HAP-1 (cell line): ENCODE measurements around the gene PTPRE.
A peak's percentile ranks its signal among the peaks of the same experiment; 100 is the strongest.

Experiments
- DNase-seq, 2 experiments: peaks; one replicate each; pipeline ENCODE4 v3.0.0-alpha.2; 2016 to 2020; ENCODE audit warnings: low spot score in 2 of 2
- H3K27me3 ChIP-seq: fragments of 250-450 bp; sonication (Bioruptor Pico); 2 replicates; pipeline ENCODE4 v1.5.1; 2020; ENCODE audit warnings: low read depth, mild to moderate bottlenecking, moderate library complexity
- H3K36me3 ChIP-seq: fragments of 250-450 bp; sonication (Bioruptor Pico); replicated peaks from 2 replicates; pipeline ENCODE4 v1.5.1; 2020; ENCODE audit warnings: mild to moderate bottlenecking
- H3K4me1 ChIP-seq: fragments of 250-450 bp; sonication (Bioruptor Pico); 2 replicates; pipeline ENCODE4 v1.5.1; 2020; ENCODE audit warnings: mild to moderate bottlenecking
- H3K4me3 ChIP-seq: fragments of 250-450 bp; sonication (Bioruptor Pico); 2 replicates; pipeline ENCODE4 v1.5.1; 2020; ENCODE audit warnings: mild to moderate bottlenecking, moderate library complexity
- H3K9me3 ChIP-seq: fragments of 250-450 bp; sonication (Bioruptor Pico); 2 replicates; pipeline ENCODE4 v1.5.1; 2020; ENCODE audit warnings: mild to moderate bottlenecking, moderate library complexity
- in situ Hi-C: fragments of 300-500 bp; cut with MboI; formaldehyde crosslinking; loops from 3 replicates; pipeline ENCODE4 v1.14.3; 2020; ENCODE audit warnings: low sequenced_read_pairs, inconsistent platforms, mixed read lengths

The PTPRE gene

DNA sequence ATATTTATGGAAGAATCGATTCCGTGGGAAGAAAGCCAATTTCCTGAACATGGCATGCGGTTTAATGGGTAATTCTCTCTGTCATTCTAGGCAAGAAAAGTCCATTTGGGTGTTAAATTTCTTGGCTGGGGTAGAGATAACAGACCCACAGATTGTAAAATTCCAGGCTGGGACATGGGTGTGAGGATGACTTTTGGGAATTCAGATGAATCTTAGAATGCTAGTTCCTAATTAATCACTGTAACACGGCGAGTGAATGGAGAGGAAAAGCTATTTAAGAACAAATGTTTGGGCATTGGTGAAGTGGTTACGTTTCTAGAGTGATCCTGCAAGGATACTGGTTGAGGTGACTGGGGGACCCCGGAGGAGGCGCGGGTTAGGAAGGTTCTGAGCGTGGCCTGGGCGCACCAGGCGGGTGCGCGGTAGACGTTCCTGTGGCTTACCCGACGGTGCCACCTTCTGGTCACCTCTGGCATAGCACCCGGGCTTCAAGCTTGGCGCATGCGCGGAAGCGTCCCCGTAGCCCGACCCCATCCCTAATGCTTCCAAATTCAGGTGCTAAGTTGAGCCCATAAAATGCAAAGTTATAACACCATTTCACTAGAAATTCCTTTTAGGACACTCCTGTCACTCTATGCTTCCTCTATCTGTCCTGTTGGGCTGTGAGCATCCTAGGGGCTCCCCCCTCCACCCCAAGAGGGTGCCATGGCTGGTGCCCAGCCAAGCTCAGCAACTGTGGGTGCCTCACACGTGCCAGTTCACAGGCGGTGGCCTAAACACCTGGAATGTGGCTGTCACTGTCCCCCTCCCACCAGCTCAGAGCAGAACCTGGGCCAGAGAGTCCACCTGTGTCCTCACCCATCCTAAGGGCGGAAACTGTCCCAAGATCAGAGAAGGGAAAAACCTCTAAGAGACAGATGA, 104.4 kb downstream of the PTPRE start:
- Histone ChIP-seq H3K4me1 (no peaks in the 10 kb centered on the region), H3K27me3 (no peaks in the 10 kb centered on the region), H3K36me3 (no peaks in the 10 kb centered on the region), H3K4me3 (no peak overlapping the region), H3K9me3 (no peaks in the 10 kb centered on the region)
- DNase-seq = peak; percentile 63 to 88
- in situ Hi-C loops = loop anchor here (5.0 kb wide), 1 partner anchor 99 kb away; no protein-coding TSS in a partner anchor

DNA sequence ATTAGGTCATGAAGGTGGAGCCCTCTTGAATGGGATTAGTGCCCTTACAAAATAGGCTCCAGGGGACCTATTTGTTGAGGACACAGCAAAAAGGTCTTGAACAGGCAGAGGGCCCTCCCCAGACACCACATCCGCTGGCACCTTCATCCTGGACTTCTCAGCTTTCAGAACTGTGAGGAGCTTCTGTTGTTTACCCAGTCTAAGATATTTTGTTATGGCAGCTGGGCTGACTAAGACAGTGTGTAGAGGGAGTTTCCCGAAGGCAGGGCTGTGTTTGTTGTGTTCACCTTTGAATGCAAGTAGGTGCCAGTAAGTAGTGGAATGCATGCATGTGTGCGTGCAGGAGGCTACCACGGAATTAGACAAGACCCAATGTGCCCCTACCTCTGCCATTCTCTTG, 106.7 kb downstream of the PTPRE start:
- Histone ChIP-seq H3K36me3 (no peaks in the 10 kb centered on the region), H3K27me3 (no peaks in the 10 kb centered on the region), H3K9me3 (no peaks in the 10 kb centered on the region), H3K4me1 (no peaks in the 10 kb centered on the region), H3K4me3 (no peak overlapping the region)
- DNase-seq = no peak
- in situ Hi-C loops = loop anchor here (5.0 kb wide), 1 partner anchor 101 kb away; no protein-coding TSS in a partner anchor

DNA sequence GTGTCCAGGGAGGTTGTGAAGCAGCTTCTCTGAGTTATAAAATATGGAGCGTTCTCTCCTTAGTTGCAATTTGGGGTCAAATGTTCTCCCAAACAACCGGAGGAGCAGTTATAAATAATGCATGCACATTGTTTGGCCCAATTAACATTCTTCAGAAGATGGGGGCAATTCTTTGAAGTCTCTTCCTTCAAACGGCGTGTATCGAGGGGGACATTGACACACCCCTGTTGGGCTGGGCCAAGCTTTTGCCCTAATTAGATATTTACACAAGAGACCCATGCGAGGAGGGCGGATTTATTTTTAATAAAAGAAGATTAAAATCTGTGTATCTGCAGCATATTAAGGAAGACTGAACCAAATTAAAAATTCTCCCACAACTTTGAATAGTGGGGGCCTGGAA, 107.3 kb downstream of the PTPRE start:
- no peak for DNase-seq
- H3K4me3 ChIP-seq = no peak overlapping the region
- H3K9me3 ChIP-seq = no peaks in the 10 kb centered on the region
- H3K4me1 ChIP-seq = no peaks in the 10 kb centered on the region
- in situ Hi-C loops = loop anchor here (5.0 kb wide), 1 partner anchor 102 kb away; no protein-coding TSS in a partner anchor
- no peaks in the 10 kb centered on the region for H3K27me3 ChIP-seq
- no peaks in the 10 kb centered on the region for H3K36me3 ChIP-seq

DNA sequence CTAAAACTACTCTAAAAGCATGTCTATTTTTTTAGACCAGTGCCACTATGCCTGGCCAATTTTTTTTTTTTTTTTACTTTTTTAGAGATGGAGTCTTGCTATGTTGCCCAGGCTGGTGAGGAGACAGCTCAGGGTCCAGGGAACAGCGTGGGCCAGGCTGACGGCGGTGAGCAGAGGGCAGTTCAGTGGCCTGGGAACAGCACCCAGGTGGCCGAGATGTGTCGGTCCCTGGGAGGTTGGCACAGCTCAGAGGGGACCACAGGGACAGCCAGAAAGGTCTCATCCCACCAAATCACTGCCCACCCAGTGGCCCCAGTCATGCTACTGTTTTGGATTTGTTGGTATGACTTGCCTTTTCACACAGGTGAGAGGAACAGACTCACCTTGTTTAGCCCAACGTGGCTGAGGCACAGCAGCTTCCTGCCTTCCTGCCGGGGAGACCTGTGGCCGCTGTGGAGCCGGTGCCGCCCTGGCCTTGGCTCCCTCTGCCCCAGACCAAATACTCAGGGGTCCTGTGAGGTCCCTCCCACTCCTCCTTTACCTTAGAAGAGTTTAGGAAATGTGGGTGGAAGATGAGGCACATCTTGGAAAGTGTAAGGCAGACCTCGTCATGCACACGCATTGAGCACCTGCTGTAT, 109.6 kb downstream of the PTPRE start:
- DNase-seq = no peak
- no peaks in the 10 kb centered on the region for H3K9me3 ChIP-seq
- in situ Hi-C loops = no loop called here
- H3K27me3 ChIP-seq = no peaks in the 10 kb centered on the region
- H3K4me3 ChIP-seq = no peak overlapping the region
- H3K36me3 ChIP-seq = no peaks in the 10 kb centered on the region
- H3K4me1 ChIP-seq = no peaks in the 10 kb centered on the region

DNA sequence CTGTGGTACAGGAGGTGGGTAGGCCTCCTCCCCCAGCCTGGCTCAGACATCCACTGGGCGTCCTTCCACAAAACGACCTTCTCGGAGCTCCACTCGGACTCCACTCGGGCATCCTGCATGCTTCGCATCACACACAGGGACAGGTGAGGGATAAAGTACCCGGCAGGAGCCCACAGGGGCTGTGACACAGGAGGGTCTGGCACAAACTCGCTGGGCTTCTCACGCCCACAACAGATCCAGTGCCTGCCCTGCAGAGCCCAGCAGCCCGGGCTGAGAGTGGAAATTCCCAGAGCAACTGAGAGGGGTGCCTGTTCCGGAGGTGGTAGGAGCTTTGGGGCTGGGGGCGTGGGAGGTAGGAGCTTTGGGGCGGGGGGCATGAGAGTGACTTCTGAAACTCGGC, 110.9 kb downstream of the PTPRE start:
- DNase-seq = no peak
- Histone ChIP-seq H3K4me3 (no peak overlapping the region), H3K9me3 (no peaks in the 10 kb centered on the region), H3K4me1 (no peaks in the 10 kb centered on the region), H3K27me3 (no peaks in the 10 kb centered on the region), H3K36me3 (no peaks in the 10 kb centered on the region)
- in situ Hi-C loops = no loop called here

DNA sequence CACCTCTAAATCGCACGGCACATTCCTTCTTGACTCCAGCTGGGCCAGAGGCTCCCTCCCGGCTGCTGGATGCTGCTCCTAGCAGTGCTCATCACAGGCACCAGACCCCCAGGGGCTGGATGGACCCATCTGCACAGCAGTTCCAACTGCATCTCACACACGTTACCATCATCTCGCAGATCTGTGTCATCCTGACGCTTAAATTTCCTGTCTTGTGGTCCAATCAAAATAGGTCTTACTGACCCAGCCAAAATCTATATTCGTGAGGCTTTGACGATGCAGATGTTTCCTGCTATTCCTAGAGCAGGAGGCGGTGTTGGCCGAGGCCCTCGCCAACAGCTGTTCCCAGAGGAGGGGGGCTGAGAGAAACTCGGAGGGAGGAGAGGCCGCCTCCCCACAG, 111.3 kb downstream of the PTPRE start:
- H3K4me3 ChIP-seq = no peak overlapping the region
- in situ Hi-C loops = no loop called here
- DNase-seq = no peak
- H3K4me1 ChIP-seq = no peaks in the 10 kb centered on the region
- no peaks in the 10 kb centered on the region for H3K27me3 ChIP-seq
- no peaks in the 10 kb centered on the region for H3K36me3 ChIP-seq
- no peaks in the 10 kb centered on the region for H3K9me3 ChIP-seq

DNA sequence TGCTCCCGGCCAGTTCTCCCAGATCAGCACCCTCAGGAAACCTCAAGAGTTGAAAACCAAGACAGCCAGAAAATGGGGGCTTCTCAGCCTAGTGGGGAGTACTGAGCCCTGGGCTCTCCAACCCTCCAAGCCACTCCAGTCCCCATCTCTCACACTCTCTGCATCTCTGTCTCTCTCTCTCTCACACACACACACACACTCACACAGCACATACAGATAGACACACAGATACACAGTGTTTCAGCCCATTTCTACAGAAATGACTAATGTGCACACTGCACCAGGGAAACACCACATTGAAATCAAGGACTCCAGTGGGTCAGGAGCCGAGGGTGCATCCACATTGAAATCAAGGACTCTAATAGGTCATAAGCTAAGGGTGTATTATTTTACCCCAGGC, 111.8 kb downstream of the PTPRE start:
- Histone ChIP-seq H3K4me1 (no peaks in the 10 kb centered on the region), H3K36me3 (no peaks in the 10 kb centered on the region), H3K9me3 (no peaks in the 10 kb centered on the region), H3K4me3 (no peak overlapping the region), H3K27me3 (no peaks in the 10 kb centered on the region)
- in situ Hi-C loops = no loop called here
- DNase-seq = no peak

DNA sequence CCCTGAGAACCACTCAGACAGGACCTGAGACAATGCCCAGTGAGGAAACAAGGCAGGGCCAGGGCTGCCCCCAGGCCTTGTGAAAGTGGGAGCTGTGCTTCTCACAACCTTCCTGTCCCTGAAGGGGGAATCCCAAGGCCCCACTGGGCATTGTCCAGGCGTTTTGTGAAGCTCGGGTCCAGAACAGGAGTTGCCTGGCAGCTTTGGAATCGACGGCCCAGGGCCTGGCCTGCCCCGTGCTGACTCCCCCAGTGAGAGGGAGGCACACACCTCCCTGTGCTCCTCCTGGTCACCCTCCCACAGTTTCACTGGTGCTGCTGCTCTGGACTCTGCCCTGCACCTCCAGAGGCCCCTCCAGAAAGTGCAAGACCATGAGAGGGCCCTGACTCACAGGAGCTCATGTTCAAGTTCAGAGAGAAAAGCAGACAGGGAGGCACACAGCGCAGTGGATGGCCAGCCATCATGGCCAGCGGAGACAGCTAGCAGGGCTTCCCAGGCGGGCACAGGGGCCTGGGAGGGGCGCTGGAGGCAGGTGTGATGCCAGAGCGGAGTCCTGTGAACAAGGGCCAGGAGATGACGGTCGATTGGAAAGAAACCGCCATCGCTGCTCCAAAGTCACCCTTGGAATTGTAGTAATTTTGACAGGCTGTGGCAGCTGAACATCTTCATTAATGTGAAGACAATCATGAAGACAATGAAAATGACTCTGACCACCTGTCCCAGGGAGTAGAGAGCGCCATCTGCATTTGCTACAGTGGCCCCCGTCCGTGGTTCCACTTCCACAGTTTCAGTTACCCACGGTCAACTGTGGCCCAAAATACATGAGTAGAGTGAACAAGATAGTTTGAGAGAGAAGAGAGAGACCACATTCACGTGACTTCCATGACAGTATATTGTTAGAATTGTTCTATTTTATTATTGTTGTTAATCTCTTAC, 115.6 kb downstream of the PTPRE start:
- H3K36me3 ChIP-seq = no peaks in the 10 kb centered on the region
- no peaks in the 10 kb centered on the region for H3K9me3 ChIP-seq
- no peaks in the 10 kb centered on the region for H3K4me1 ChIP-seq
- no peaks in the 10 kb centered on the region; the same call in 1 of the 2 replicates for H3K27me3 ChIP-seq
- DNase-seq = no peak
- no peak overlapping the region for H3K4me3 ChIP-seq
- in situ Hi-C loops = no loop called here

DNA sequence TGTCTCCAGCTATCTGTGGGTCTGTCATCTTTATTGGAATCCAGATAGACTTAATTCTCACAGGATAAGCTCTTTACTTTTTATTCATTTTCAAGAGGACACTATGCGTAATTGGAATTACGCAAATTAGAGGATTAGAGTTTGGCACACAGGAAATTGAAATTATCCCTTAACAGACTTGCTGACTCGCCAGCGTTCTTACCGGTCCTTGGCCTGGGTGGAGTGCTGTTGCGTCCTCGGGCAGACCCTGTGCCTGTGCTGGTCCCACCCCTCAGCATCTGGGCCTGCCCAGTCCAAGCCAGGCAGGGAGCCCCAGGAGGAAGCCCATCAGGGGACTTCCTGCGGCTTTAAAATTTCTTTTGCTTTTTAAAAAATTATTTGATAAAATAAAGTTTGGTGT, 117.5 kb downstream of the PTPRE start:
- H3K27me3 ChIP-seq = no peaks in the 10 kb centered on the region; the same call in 1 of the 2 replicates
- H3K9me3 ChIP-seq = no peaks in the 10 kb centered on the region
- no peaks in the 10 kb centered on the region for H3K36me3 ChIP-seq
- H3K4me1 ChIP-seq = no peaks in the 10 kb centered on the region
- DNase-seq = no peak
- in situ Hi-C loops = no loop called here
- no peak overlapping the region for H3K4me3 ChIP-seq

DNA sequence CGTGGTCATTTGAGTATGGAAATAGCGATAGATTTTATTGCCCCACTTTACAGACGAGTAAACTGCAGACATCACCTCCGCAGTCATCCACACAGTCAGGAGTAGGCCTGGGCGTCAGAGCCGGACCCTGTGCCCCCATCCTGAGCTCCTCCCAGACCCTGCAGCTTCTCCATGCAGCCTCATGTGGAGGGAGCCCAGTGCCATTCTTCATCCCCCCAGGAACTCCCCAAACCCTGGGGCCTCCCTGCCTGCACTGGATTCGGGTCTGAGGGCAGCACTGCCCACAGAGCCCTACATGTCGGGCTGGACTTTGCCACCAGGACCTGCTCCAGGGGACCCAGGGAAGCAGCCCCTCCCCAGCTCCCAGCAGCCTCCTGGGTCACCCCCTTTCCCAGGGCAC, 118.5 kb downstream of the PTPRE start:
- in situ Hi-C loops = no loop called here
- Histone ChIP-seq H3K36me3 (no peaks in the 10 kb centered on the region), H3K4me1 (no peaks in the 10 kb centered on the region), H3K27me3 (no peaks in the 10 kb centered on the region; the same call in 1 of the 2 replicates), H3K4me3 (no peak overlapping the region), H3K9me3 (no peaks in the 10 kb centered on the region)
- no peak for DNase-seq

DNA sequence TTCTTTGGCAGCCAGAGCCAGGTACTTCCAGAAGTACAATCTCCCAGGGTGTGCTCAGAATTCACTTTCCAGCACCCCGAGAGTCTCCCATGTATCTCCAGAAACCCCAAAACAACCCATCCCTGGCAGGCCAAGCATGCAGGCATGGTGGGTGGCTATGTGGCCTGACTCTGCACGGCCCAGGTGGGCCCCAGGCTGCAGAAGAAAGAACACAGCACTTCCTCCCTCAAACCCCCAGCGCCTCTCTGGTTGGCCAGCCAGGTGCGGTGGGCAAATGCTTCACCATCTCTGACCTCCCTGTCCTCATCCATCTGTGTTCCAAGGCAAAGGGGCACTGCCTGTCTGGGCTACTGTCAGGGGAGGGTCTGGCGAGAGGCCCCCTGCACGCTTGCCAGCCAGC, 119.0 kb downstream of the PTPRE start:
- Histone ChIP-seq H3K36me3 (no peaks in the 10 kb centered on the region), H3K4me1 (no peaks in the 10 kb centered on the region)
- in situ Hi-C loops = no loop called here

DNA sequence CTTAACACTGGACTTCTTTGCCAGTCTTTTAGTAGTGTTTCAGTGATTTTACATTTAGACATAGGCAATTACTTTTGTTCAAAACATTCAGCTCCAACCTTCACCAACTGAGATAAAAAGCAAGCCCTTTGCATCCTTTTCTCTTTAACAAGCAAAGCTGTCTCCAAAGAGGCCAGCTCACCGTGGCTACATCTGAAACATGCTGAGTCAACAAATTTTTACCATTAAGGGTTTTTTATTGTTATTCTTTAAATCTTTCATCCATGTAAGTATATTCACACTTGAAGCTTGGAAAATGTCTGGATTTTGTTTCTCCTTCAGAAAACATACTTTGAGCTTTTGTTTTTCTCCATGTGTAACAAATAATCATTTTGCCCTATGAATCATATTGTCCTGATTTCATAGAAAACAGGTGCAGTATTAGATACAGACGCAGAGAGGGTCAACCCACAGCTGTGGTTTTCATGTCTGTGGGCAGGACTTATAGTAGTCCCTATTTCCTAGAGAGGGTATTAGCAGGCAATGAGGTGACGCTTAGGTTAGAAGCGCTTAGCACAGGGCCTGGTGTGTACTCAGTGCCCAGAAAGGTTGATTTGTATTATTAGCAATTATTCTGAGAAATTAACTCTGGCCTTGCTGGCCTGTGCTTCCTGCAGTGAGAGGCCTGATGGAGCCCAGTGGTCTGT, 119.9 kb downstream of the PTPRE start:
- Histone ChIP-seq H3K27me3 (no peaks in the 10 kb centered on the region; the same call in 1 of the 2 replicates), H3K4me1 (no peaks in the 10 kb centered on the region), H3K4me3 (no peak overlapping the region), H3K9me3 (no peaks in the 10 kb centered on the region), H3K36me3 (no peaks in the 10 kb centered on the region)
- in situ Hi-C loops = no loop called here
- no peak for DNase-seq

More for the DNA sequence above, 119.0 kb downstream of the PTPRE start:
- Histone ChIP-seq H3K4me3 (no peak overlapping the region), H3K9me3 (no peaks in the 10 kb centered on the region), H3K27me3 (no peaks in the 10 kb centered on the region; the same call in 1 of the 2 replicates)
- DNase-seq = no peak

DNA sequence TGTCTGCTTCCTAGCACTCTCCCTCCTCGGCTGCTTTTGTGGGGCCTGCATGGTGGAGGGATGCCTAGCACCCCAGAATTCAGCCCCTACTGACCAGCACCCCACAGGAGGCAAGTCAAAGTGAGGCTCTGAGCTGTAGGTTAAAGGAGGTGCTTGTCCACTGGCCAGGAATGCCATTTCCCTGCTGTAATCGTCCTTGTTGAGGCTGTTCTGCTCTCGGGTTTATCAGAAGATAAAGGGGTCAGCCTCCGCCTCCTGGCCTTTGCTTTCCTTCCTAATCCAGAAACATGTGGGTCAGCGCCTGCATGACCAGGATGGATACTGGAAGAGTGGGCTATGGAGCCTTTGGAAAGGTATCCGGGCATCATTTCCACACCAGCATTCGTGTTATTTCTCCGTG, 120.4 kb downstream of the PTPRE start:
- no peak for DNase-seq
- in situ Hi-C loops = no loop called here
- H3K9me3 ChIP-seq = no peaks in the 10 kb centered on the region
- H3K36me3 ChIP-seq = no peaks in the 10 kb centered on the region
- no peaks in the 10 kb centered on the region for H3K4me1 ChIP-seq
- no peaks in the 10 kb centered on the region; the same call in 1 of the 2 replicates for H3K27me3 ChIP-seq
- H3K4me3 ChIP-seq = no peak overlapping the region
